Hindlimb muscle (tissue), 1 donor: ENCODE results near the gene AQP3. TPM values are rescaled to one million over a fixed set of nuclear protein-coding genes. Genes with fewer than 3 reads are reported as not detected.
A peak's percentile ranks its signal among the peaks of the same experiment; 100 is the strongest.
"Not testable (repeated sequence)": the region's sequence is repeated elsewhere in the genome, so short reads cannot be mapped to it uniquely, and the experiment has no call there.

Experiments
- DNase-seq: peaks from one replicate; pipeline ENCODE4 v3.0.0-alpha.2; 2013
- polyA plus RNA-seq: library from polyadenylated mRNA; unstranded; fragments of 120-200 nt; gene quantifications from one replicate; pipeline ENCODE4 v1.2.1, GENCODE V29; 2013; ENCODE audit not compliant: insufficient read length

AQP3 gene
- polyA plus RNA-seq, 1 donor = 7.6 TPM

GRCh38 chr9:33440204-33440603 is 7.2 kb downstream of the AQP3 start:
- DNase-seq = no peak

- no peak for DNase-seq
Measured at GRCh38 chr9:33439731-33440130, 7.7 kb downstream of the AQP3 start.

- no peak for DNase-seq
Measured at GRCh38 chr9:33438926-33439680, 8.3 kb downstream of the AQP3 start.

GRCh38 chr9:33437898-33438297 is 9.5 kb downstream of the AQP3 start:
- DNase-seq = no peak

- DNase-seq = no peak
Measured at GRCh38 chr9:33437205-33437604, 10.2 kb downstream of the AQP3 start.

- no peak for DNase-seq
Measured at GRCh38 chr9:33436445-33436844, 10.9 kb downstream of the AQP3 start.

- DNase-seq = no peak
Measured at GRCh38 chr9:33435821-33436277, 11.5 kb downstream of the AQP3 start.

- DNase-seq = no peak
Measured at GRCh38 chr9:33434317-33435105, 12.9 kb downstream of the AQP3 start.

GRCh38 chr9:33433871-33434270 is 13.5 kb downstream of the AQP3 start:
- DNase-seq = no peak

- no peak for DNase-seq
Measured at GRCh38 chr9:33431420-33431819, 16.0 kb downstream of the AQP3 start.

- no peak for DNase-seq
Measured at GRCh38 chr9:33430942-33431341, 16.5 kb downstream of the AQP3 start.

GRCh38 chr9:33429256-33429985 is 18.0 kb downstream of the AQP3 start:
- no peak for DNase-seq

- DNase-seq = no peak
Measured at GRCh38 chr9:33426843-33427293, 20.5 kb downstream of the AQP3 start.

GRCh38 chr9:33425128-33425533 is 22.3 kb downstream of the AQP3 start:
- DNase-seq = no peak

- DNase-seq = not testable (repeated sequence)
Measured at GRCh38 chr9:33424492-33424891, 22.9 kb downstream of the AQP3 start.

- DNase-seq = not testable (repeated sequence)
Measured at GRCh38 chr9:33424043-33424442, 23.4 kb downstream of the AQP3 start.

GRCh38 chr9:33419708-33420303 is 27.6 kb downstream of the AQP3 start:
- no peak for DNase-seq

GRCh38 chr9:33418090-33418489 is 29.3 kb downstream of the AQP3 start:
- DNase-seq = no peak

- DNase-seq = no peak
Measured at GRCh38 chr9:33416996-33417395, 30.4 kb downstream of the AQP3 start.

GRCh38 chr9:33415501-33416038 is 31.8 kb downstream of the AQP3 start:
- peak; percentile 26 for DNase-seq

- DNase-seq = no peak
Measured at GRCh38 chr9:33414889-33415500, 32.4 kb downstream of the AQP3 start.

- no peak for DNase-seq
Measured at GRCh38 chr9:33414268-33414667, 33.1 kb downstream of the AQP3 start.
